Body of pancreas (tissue), 4 donors: Measurements from ENCODE around the gene THBS1. TPM values are rescaled to one million over a fixed set of nuclear protein-coding genes. Genes with fewer than 3 reads are reported as not detected.

Source experiments
- ATAC-seq: fragments of 150-250 bp; one replicate; pipeline ENCODE4 v1.9.1; 2016
- DNase-seq, 4 donors: peaks; one replicate each; pipeline ENCODE4 v3.0.0-alpha.2; 2019
- H3K27ac ChIP-seq, 4 donors: fragments of 200-600 bp; sonication (generic); 1 replicate in 3 of 4; 2 replicates in 1 of 4; pipeline versions ENCODE4 v1.5.1 to v1.6.1; 2016 to 2019; ENCODE audit warnings: mild to moderate bottlenecking in 1 of 4, mixed read lengths in 1 of 4, moderate library complexity in 1 of 4
- H3K27me3 ChIP-seq, 2 donors: fragments of 200-600 bp; sonication (generic); one replicate each; pipeline ENCODE4 v1.6.0; 2016; ENCODE audit warnings: mild to moderate bottlenecking in 1 of 2
- H3K36me3 ChIP-seq, 2 donors: fragments of 200-600 bp; sonication (generic); replicated peaks in 1 of 2; 2 replicates each; pipeline ENCODE4 v1.5.1; 2016; ENCODE audit warnings: low read depth in 2 of 2; ENCODE audit not compliant: insufficient read depth in 1 of 2
- H3K4me1 ChIP-seq: fragments of 200-600 bp; sonication (generic); one replicate; pipeline ENCODE4 v1.6.0; 2016
- H3K4me3 ChIP-seq, 2 donors: fragments of 200-600 bp; sonication (generic); 1 replicate in 1 of 2; 2 replicates in 1 of 2; pipeline ENCODE4 v1.5.1; 2016 to 2019
- H3K9me3 ChIP-seq, 3 donors: fragments of 200-600 bp; sonication (generic); 1 replicate in 2 of 3; 2 replicates in 1 of 3; pipeline ENCODE4 v1.5.1; 2016
- CTCF ChIP-seq, 7 experiments: fragments of 450-650 bp in 4 of 7; fragments of 200-600 bp in 3 of 7; sonication (generic) in 3 of 7; IDR thresholded peaks; one replicate each; pipeline ENCODE4 v1.5.1; 2016 to 2019; ENCODE audit warnings: antibody characterized with exemption in 7 of 7
- POLR2A ChIP-seq, 3 donors: fragments of 450-650 bp; IDR thresholded peaks; one replicate each; pipeline ENCODE4 v1.6.1; 2016; ENCODE audit warnings: antibody characterized with exemption in 3 of 3, mild to moderate bottlenecking in 2 of 3
- WGBS, 2 donors: methylation state at CpG; one replicate each; pipeline ENCODE4 v1.1.5; 2017; 5-methylcytosine and 5-hydroxymethylcytosine counted together
- intact Hi-C: fragments of 100-400 bp; cut with DNase I; formaldehyde crosslinking; loops from one replicate; pipeline ENCODE4 v1.15.1; 2023
- total RNA-seq, 2 donors: library from RNA; depleted of rRNA; stranded (reverse); fragments of >200 nt; gene quantifications; one replicate each; pipeline ENCODE4 v1.1.0, GENCODE V29; 2016

The THBS1 gene
- total RNA-seq, 2 donors from 2014 or later: 139 to 398 TPM

GRCh38 chr15:39586387-39587095, 5.7 kb downstream of the THBS1 start:
- Histone ChIP-seq H3K4me3 (no peak overlapping the region), H3K36me3 (peaks cover 0 to 28% of the 10 kb centered on the region in 2 donors), H3K9me3 (no peaks in the 10 kb centered on the region), H3K27ac (no peak overlapping the region), H3K27me3 (no peaks in the 10 kb centered on the region), H3K4me1 (peaks cover 16% of the 10 kb centered on the region)
- WGBS, 2 donors: 50 to 52% methylated on average over 10 of the region's 10 CpGs
- no peak for ATAC-seq
- intact Hi-C loops: loop anchor here (10.0 kb wide), 1 partner anchor 872 kb away; no protein-coding TSS in a partner anchor
- DNase-seq: no peak
- TF ChIP-seq CTCF (IDR thresholded peaks at IDR 0.05) (no peak), POLR2A (IDR thresholded peaks at IDR 0.05) (no peak)

DNA sequence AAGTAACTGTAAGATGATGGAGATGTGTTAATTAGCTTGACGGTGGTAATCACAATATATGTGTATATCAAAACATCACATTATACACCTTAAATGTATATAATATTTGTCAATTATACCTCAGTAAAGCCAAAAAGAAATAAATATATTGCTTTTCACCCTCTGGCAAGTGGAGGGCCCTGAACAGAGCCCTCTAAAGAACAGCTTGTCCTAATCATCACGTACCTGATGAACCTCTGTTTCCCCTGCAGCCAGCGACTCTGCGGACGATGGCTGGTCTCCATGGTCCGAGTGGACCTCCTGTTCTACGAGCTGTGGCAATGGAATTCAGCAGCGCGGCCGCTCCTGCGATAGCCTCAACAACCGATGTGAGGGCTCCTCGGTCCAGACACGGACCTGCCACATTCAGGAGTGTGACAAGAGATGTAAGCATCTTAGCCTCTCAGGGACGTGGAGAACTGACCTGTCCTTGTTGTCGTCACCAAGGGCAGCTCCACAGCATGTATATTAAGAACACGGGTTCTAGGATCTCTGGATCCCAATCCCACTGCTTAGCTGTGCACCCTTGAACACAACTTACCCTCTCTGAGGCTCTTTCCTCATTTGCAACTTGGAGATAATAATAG, 6.3 kb downstream of the THBS1 start:
- Histone ChIP-seq H3K36me3 (peaks cover 0 to 28% of the 10 kb centered on the region in 2 donors), H3K27me3 (no peaks in the 10 kb centered on the region), H3K9me3 (no peaks in the 10 kb centered on the region), H3K4me1 (peaks cover 10% of the 10 kb centered on the region), H3K4me3 (no peak overlapping the region), H3K27ac (no peak overlapping the region)
- TF ChIP-seq CTCF (IDR thresholded peaks at IDR 0.05) (no peak), POLR2A (IDR thresholded peaks at IDR 0.05) (no peak)
- intact Hi-C loops: loop anchor here (10.0 kb wide), 1 partner anchor 872 kb away; no protein-coding TSS in a partner anchor
- DNase-seq: no peak
- no peak for ATAC-seq
- 89 to 92% methylated on average over 17 of the region's 17 CpGs for WGBS, 2 donors

DNA sequence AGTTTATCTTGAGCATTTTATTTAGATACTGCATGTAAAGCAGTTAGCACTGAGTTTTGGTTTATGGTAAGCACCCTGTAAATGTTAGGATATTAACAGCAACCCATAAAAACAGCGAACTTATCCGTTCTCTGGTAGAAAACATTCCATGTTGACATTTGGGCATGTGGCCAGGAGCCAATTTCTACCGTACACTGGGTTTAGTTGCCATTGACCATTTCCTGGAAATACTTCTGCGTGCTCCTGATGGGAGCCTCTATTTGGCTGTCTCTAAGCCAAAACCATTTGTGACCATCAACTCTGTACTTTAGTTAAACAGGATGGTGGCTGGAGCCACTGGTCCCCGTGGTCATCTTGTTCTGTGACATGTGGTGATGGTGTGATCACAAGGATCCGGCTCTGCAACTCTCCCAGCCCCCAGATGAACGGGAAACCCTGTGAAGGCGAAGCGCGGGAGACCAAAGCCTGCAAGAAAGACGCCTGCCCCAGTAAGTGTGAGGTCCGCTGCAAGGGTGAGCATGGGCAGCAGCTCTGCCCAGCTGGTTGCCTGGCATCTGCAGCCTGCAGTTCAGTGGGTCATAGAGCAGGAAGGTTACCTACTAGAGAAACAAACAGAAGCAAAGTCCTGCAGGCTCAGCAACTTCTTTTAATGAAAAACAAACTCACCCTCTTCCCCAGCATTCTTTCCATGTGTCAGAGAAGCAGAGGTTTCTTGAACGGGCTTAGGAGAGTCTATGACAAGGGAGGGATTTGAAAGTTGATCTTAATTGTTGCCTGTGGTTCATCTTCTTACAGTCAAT, 7.1 kb downstream of the THBS1 start:
- WGBS, 2 donors: 73 to 80% methylated on average over 13 of the region's 13 CpGs
- intact Hi-C loops: loop anchor here (10.0 kb wide), 1 partner anchor 873 kb away; no protein-coding TSS in a partner anchor
- Histone ChIP-seq H3K4me1 (peaks cover 3% of the 10 kb centered on the region), H3K27me3 (no peaks in the 10 kb centered on the region), H3K27ac (no peak overlapping the region), H3K9me3 (no peaks in the 10 kb centered on the region), H3K36me3 (peaks cover 0 to 32% of the 10 kb centered on the region in 2 donors), H3K4me3 (no peak overlapping the region)
- no peak for DNase-seq
- TF ChIP-seq CTCF (IDR thresholded peaks at IDR 0.05): no peak
- no peak for ATAC-seq

- intact Hi-C loops: loop anchor here (10.0 kb wide), 1 partner anchor 874 kb away; no protein-coding TSS in a partner anchor
- Histone ChIP-seq H3K27me3 (no peaks in the 10 kb centered on the region), H3K27ac (no peak overlapping the region), H3K9me3 (no peaks in the 10 kb centered on the region), H3K4me3 (no peak overlapping the region), H3K36me3 (peaks cover 0 to 32% of the 10 kb centered on the region in 2 donors), H3K4me1 (no peaks in the 10 kb centered on the region)
- no peak for TF ChIP-seq POLR2A (IDR thresholded peaks at IDR 0.05)
- no peak for TF ChIP-seq CTCF (IDR thresholded peaks at IDR 0.05)
- no peak for ATAC-seq
- no peak for DNase-seq
- WGBS, 2 donors: 80 to 87% methylated on average over 11 to 13 of the region's 13 CpGs
Observed at GRCh38 chr15:39588531-39589192, 7.8 kb downstream of the THBS1 start.
